GM12873 (cell line): ENCODE data around the gene STARD3NL.

Source experiments
- TF ChIP-seq, protein P1 (sequence below): IDR thresholded peaks from 2 replicates; pipeline ENCODE4 v1.5.1; 2012; ENCODE audit warnings: low read depth, mild to moderate bottlenecking, moderate library complexity, low read length, control low read depth; ENCODE audit not compliant: insufficient read depth; ENCODE audit errors: missing control alignments

STARD3NL gene, protein sequence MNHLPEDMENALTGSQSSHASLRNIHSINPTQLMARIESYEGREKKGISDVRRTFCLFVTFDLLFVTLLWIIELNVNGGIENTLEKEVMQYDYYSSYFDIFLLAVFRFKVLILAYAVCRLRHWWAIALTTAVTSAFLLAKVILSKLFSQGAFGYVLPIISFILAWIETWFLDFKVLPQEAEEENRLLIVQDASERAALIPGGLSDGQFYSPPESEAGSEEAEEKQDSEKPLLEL

DNA sequence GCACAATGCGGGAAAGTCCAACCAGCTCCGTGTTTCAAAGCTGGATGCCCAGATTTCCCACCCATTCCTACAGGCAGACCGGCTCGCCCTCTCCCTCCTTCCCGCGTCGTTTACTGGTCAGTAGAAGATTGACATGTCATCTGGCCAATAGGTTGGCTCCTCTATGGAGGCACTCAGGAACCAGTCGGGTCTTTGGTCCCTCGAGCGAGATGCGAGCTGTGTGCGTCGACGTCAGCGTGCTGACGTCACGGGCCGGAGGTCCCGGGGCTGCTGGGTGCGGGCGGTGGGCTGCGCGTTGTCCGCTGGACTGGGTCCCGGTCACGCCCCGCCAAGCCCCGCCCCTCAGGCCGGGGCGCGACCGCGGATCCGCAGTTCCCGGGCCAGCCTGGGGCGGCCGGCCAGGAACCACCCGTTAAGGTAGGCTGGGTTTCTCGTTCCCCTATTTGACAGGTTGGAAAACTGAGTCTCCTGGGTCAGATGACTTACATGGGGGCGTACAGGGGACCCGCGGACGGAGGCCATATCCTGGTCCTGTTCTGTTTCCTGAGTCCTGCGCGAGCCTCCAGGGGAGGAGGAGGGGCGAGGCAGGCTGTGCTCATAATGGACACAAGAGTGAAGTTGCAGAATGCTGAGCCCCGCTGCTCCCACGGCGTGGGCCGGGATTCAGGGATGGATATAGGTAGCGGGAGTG is at the start of gene STARD3NL:
TSS of gene STARD3NL (plus strand) at position 242 of the 691 bp plus-strand sequence. CDS start 29,260 bp downstream, outside the sequence.
- TF ChIP-seq, protein P1, sequence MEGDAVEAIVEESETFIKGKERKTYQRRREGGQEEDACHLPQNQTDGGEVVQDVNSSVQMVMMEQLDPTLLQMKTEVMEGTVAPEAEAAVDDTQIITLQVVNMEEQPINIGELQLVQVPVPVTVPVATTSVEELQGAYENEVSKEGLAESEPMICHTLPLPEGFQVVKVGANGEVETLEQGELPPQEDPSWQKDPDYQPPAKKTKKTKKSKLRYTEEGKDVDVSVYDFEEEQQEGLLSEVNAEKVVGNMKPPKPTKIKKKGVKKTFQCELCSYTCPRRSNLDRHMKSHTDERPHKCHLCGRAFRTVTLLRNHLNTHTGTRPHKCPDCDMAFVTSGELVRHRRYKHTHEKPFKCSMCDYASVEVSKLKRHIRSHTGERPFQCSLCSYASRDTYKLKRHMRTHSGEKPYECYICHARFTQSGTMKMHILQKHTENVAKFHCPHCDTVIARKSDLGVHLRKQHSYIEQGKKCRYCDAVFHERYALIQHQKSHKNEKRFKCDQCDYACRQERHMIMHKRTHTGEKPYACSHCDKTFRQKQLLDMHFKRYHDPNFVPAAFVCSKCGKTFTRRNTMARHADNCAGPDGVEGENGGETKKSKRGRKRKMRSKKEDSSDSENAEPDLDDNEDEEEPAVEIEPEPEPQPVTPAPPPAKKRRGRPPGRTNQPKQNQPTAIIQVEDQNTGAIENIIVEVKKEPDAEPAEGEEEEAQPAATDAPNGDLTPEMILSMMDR, result no peak

DNA sequence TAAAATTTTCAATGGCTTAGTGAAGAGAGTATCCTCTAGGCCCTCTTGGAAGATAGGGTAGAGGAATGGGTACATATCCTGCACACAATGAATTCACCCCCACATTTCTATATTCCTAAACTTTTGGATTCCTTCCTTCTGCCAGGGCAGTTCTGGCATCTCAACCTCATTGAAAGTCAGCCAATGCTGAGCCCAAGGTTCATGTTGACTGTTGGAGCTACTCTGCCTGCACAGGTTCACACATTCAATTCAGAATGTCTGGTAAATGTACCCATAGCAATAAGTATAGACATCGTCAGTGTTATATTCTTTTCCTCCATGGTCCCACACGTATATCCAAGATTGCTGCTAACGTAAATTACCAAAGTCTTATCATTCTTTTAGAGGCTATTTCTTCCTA is 48.9 kb upstream of the STARD3NL start:
- TF ChIP-seq, protein P1, result no peak

DNA sequence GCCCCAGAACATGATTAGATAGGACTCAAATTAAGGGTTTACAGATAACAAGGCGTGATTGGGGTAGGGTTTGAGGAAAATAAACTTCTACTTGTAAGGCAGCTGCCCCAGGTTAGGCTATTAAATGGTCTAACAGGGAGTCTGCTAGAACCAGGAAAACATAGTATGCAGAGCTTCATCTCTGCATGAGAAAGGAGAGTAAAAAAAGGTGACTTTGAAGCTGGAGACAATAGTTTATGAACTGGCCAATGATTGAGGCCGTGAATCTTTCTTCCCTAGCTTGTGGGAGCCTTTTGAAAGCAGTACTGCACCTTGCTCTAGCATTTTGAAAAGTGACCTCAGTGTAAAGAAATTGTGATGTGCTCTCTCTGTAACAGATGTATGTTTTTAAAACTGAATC is 48.5 kb upstream of the STARD3NL start:
- TF ChIP-seq, protein P1, result no peak

DNA sequence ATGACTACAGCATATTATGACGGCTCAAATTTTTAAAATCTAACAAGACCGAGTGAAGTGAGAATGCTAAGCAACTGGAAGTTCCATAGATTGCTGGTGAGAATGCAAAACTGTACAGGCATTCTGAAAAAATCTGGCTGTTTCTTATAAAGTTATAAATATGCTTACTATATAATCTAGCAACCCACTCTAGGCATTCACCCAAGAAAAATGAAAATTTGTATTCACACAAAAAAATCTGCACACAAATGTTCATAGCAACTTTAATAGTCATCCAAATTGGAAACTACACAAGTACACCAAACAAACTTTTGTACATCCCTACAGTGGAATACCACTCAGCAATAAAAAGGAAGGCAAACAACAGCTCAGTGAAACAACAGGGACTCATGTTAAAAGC is 39.9 kb upstream of the STARD3NL start:
- TF ChIP-seq, protein P1, result no peak

DNA sequence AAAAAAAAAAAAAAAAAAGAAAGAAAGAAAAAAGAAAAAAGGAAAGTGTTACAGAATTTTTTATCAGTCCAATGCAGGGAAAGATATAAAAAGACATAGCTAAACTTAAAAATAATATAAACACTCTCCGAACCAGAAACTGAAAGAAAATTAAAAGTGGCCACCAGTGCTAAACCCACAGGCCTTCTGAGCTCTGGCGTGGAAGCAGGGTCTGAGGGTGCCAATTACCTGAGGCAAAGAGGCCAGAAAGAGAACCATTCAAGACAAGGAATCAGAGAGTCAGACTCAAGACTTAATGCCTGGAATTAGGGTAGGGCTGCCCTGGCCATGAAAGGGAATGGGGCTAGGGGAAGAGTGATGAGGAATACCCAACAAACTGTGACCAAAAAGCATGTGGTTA is 36.9 kb upstream of the STARD3NL start:
- TF ChIP-seq, protein P1, result no peak

DNA sequence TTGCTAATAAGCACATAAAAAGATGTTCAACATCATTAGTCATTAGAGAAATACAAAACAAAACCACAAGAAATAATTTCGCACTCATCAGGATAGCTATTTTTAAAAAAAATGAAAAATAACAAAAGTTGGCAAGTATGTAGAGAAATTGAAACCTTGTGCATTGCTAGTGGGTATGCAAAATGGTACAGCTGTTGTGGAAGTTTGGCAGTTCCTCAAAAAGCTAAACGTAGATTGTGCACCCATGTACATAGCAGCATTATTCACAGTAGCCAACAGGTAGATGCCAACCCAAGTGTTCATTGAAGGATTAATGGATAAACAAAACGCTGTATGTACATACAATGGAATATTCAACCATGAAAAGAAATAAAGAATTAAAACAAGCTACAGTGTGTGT is 35.3 kb upstream of the STARD3NL start:
- TF ChIP-seq, protein P1, result no peak

DNA sequence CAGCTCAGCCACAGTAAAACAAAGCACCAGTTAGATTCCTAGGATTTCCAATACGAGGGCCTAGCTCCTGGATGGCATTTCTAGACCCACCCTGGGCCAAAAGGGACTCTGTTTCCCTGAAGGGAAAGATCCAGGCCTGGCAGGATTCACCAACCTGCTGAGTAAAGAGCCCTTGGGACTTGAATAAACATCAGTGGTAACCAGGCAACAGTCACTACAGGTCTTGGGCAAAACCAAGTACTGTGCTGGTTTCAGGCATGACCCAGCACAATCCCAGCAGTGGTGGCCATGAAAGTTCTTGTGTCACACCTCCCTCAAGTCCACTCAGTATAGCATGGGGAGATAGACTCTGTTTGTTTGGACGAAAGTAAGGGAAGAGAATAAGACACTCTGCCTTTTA is 31.0 kb upstream of the STARD3NL start:
- TF ChIP-seq, protein P1, result no peak
